ENCODE measurements around the gene KCTD1.

The KCTD1 gene

DNA sequence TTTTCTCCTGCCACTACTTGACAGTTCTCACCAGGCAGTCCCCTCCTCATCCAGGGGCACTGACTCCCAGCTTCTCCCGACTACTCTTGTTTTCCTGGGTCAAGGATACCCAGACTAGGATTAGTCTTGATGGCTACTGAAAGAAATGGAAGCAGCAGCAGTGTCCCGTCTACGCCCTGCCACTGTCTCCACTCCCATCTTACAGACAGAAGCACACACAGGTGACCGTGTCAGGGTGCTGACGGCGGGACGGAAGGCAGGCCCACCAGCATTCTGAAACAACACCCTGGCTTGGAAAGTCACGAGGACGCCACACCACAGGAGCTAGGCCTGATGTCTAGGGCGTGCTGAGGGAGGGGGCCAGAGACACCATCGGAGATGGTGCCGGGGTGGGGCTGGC, 82.9 kb downstream of the KCTD1 start:
- TF ChIP-seq, protein P1, sequence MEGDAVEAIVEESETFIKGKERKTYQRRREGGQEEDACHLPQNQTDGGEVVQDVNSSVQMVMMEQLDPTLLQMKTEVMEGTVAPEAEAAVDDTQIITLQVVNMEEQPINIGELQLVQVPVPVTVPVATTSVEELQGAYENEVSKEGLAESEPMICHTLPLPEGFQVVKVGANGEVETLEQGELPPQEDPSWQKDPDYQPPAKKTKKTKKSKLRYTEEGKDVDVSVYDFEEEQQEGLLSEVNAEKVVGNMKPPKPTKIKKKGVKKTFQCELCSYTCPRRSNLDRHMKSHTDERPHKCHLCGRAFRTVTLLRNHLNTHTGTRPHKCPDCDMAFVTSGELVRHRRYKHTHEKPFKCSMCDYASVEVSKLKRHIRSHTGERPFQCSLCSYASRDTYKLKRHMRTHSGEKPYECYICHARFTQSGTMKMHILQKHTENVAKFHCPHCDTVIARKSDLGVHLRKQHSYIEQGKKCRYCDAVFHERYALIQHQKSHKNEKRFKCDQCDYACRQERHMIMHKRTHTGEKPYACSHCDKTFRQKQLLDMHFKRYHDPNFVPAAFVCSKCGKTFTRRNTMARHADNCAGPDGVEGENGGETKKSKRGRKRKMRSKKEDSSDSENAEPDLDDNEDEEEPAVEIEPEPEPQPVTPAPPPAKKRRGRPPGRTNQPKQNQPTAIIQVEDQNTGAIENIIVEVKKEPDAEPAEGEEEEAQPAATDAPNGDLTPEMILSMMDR (conservative IDR thresholded peaks at IDR 0.05; ENCODE audit: low read length) = no peak
- no peak for DNase-seq (ENCODE audit: low read depth)
- no peak overlapping the region for H3K4me3 ChIP-seq (ENCODE audit: low read length)

DNA sequence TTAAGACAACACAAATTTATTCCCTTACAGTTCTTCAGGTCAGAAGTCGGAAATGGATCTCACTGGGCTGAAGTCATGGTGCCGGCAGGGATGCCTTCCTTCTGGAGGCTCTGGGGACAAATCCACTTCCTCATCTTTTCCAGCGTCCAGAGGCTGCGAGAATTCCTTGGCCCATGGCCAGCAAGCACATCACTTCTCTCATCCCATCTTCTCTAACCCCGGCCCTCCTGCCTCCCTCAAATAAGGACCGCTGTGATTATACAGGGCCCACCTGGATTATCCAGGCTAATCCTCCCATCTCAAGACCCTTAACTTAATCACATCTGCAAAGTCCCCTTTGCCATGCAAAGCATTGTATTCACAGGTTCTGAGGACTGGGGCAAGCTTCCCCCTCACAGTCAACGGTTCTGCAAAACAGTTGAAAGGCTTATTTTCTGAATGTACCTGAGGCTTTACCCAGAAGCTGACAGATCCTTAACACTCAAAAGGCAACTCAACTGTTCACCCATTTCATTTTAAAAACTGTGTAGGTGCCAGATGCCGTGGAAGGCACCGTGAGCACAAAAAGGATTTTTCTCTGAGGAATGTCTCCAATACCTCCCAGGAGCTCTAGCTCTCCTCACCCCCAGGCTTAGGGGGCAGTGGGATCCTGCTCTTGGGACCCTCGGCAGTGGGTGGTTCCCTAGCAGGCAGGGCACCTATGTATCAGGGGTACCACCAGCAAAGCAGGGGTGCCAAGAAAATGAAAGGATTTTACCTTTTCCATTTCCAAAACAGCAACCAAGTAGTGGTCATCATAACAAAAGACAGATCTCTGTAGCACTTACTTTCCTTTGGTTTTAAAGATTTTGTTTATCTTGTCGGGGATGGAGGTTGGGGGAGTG, 84.0 kb downstream of the KCTD1 start:
- no peak for DNase-seq (ENCODE audit: low read depth)
- no peak overlapping the region for H3K4me3 ChIP-seq (ENCODE audit: low read length)
- TF ChIP-seq, protein P1 (conservative IDR thresholded peaks at IDR 0.05; ENCODE audit: low read length) = no peak

DNA sequence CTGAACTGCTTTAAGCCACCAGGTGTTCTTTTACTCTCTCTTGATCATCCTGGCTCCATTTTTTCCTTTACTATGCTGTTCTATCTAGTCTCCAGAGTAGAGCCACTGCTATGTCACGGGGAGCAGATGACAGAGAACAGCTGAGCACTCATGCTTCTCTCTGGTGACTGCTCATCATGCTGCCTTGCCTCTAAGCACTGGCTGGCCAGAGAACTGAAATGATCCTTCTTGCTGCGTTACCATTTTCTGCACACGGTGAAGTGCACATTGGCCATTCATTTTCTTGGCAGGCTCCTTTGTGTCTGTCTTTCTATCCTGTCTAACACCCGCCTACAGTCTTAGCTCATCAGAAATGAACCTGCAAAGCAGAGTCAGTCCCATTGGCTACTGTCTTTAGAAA, 86.0 kb downstream of the KCTD1 start:
- no peak overlapping the region for H3K4me3 ChIP-seq (ENCODE audit: low read length)
- TF ChIP-seq, protein P1 (conservative IDR thresholded peaks at IDR 0.05; ENCODE audit: low read length) = no peak
- DNase-seq (ENCODE audit: low read depth) = no peak

DNA sequence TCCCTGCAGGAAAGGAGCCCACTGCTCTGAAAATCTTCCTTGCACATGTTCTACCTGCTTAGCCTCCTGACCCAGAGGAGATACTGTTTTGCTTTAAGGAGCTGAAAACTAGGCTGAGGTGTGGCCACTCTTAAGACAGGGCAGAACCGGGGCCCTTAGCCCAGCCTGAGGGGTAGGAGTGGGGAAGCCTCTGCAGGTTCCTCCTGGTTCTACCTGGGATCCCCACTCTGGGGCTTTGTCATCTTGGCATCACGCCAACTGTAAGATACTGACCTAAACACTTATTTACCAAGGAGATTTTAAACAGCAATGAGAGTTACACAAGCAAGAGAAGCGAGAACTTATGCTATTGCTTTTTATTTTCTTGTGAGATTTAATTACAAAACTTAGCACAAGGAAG, 86.9 kb downstream of the KCTD1 start:
- H3K4me3 ChIP-seq (ENCODE audit: low read length) = no peak overlapping the region
- TF ChIP-seq, protein P1 (conservative IDR thresholded peaks at IDR 0.05; ENCODE audit: low read length) = no peak
- no peak for DNase-seq (ENCODE audit: low read depth)

DNA sequence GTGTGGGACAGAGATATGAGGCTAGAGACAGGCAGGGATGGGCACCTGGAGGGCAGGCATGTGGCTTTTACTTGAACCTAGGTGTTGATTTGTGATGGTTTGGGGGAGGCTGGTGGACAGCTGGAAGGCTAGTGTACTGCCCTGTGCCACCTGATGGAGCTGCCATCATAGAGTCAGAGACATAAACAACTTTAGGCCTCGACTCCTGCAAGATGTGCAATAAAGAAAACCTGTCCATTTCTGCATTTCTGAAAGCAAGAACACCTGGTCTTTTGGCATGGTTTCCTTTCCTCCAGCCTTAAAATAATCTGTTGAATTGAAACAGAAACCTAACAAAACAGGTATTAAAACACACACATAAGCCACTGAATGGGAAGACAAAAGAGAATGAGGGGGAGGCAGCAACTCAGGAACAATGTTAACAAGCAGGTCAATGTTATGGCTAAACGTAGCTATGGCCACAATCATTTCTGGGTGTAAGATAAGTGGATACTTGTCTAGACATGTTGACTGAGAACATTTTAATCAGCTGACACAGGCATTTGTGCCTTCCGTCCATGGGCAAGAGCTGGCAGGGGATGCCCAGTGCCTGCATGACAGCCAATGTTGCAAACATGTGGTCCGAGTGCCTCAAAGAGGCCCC, 87.8 kb downstream of the KCTD1 start:
- no peak overlapping the region for H3K4me3 ChIP-seq (ENCODE audit: low read length)
- DNase-seq (ENCODE audit: low read depth) = peak; percentile 23
- TF ChIP-seq, protein P1 (conservative IDR thresholded peaks at IDR 0.05; ENCODE audit: low read length) = no peak

DNA sequence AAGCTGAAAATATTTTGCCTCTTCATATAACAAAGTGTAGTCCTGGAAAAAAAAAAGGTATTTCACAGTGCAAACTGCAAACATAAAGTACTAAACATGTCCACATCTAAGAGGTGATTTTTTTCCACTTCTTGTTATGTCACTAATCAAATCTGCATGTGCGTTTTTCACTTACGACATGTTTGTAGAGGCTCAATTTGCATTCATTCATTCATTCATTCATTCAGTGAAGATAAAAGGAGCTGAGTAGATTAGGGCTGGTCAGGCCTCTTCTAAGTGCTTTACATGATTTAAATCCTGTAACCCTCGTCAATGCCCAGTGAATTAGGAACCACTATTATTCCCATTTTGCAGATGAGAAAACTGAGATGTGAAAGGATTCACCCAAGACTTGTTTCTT, 88.5 kb downstream of the KCTD1 start:
- DNase-seq (ENCODE audit: low read depth) = no peak

More for the DNA sequence above, 88.5 kb downstream of the KCTD1 start:
- H3K4me3 ChIP-seq (ENCODE audit: low read length) = no peak overlapping the region
- TF ChIP-seq, protein P1 (conservative IDR thresholded peaks at IDR 0.05; ENCODE audit: low read length) = no peak
